GM19452 (cell line): Measurements from ENCODE around the gene SPINK2.

ENCODE experiments used
- ATAC-seq: cut with Tn5 transposase; IDR thresholded peaks from one replicate; pipeline ENCODE4 v1.9.1; 2021; ENCODE audit not compliant: unreplicated experiment

Gene SPINK2

DNA sequence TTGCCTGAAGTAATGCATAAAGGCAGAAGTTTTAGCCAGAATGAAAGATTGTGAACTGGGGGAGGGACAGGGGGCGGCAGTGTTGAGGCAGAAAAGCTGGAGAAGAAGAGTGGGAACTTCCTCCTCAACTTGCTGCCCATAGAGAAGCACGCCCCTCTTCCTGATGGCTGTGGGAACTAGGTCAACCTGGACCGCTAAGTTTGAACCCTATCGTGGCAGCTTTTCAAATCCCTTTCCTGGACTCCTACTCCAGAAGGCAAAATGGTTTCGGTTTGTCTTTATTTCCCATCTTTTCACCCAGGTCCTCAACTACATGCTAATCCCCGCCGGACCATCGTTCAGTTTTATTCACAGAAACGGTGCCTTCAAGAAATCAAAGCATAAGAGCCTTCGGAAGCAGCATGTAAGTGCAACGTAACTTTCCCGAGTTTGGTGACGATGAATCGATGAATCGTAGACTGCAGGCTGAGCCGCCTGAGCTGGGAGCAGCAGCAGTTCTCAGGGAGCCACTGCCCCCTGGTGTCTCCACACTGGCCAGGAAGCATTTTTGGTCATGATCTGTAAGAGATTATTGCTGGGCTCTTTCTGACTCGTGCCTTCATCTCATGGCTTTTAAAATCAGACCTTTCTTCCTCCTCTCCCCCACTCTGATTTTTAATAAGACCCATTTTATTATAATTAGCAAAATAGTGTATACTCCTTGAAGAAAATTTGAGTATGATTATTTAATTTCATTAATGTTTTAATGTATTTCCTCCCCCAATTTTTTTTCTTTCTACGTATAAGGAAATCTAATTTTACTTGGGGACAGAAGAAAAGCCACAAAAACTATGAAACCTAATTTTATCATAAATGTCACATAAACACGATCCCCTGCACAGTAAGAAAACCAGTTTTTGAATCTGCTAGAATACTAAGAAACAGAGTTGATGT, 21.4 kb downstream of the SPINK2 start:
- peak; percentile 91 for ATAC-seq

DNA sequence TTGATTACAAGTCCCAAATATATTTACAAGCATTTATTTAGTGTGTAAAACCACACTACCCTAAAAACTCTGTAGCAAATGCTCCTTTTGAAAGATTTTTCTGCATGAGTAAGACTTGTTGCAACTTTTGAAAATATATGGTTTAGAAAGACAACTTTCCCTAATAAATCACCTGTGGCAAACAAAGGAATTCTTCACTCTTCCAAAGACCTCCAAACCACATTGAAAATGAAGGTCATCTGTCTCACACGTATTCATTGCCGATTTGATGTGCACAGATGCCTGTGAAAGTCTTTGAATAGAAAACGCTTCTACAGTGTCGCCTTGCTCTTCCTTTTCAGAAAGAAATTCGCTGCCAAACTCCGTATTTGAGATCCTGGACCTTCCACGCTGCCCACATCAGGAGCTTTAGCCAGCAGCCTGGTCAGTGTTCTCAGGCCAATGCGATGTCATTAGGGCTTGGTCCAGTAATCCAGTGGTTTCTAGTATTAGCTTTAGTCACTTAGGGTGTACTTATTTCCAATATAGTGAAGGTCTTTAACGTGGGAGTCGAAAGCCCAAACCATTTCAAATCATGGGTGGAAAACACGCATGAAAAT, 22.2 kb downstream of the SPINK2 start:
- no peak for ATAC-seq

DNA sequence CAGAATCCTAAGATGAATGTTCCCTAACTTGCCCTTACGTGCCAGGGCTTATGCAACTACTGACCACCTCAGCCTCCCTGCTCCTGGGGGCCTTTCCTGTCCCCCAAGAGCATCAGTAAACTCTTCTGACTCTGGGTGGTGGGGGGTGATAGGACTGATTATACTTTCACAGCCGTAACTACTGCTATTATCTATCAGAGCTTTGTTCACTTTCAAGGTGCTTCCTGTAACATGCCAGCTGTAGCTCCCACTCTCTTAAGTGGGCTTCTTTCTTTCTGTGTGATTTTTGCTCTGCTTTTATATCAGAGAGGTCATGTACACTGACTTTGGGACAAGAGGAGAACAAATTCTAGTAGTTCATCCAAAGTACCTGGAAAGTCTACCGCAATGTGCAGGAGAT, 25.3 kb downstream of the SPINK2 start:
- ATAC-seq: no peak

DNA sequence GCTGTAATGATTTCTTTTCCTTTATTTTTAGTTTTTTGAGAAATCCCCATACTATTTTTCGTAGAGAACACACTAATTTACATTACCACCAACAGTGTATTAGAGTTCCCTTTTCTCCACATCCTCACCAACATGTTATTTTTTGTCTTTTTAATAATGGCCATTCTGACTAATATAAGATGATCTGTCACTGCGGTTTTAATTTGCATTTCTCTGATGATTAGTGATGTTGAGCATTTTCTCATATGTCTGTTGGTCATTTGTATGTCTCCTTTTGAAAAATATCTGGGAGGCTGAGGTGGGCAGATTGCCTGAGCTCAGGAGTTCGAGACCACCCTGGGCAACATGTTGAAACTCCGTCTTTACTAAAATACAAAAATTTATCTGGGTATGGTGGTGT, 30.2 kb downstream of the SPINK2 start:
- peak; percentile 65 for ATAC-seq

DNA sequence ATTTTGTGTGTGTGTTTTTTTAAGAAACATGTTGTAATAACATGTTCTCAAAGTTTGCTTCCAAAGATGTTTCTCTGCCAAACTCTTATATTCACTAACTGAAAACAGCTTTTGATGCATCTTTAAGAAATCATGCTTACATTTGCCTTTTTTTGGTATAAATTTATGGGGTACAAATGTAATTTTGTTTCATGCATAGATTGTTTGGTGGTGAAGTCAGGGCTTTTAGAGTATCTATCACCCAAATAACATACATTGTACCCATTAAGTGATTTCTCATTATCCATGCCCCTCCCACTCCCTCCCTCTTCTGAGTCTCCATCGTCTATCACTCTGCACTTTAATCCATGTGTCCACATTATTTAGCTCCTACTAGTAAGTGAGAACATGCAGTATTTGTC, 30.8 kb downstream of the SPINK2 start:
- ATAC-seq: peak; percentile 12

DNA sequence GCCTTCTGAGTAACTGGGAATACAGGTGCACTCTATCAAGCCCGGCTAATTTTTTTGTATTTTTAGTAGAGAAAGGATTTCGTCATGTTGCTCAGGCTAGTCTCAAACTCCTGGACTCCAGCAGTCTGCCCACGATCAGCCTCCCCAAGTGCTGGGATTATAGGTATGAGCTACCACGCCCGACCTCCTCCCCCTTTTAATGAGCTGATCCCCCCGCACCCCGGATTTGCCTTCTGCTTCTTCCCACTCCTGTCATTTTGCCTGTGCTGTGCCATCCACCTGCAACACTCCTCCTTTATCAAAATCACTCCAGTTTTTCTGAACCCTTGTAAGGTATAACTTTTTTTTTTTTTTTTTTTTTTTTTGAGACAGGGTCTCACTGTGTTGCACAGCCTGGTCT, 33.4 kb downstream of the SPINK2 start:
- no peak for ATAC-seq

DNA sequence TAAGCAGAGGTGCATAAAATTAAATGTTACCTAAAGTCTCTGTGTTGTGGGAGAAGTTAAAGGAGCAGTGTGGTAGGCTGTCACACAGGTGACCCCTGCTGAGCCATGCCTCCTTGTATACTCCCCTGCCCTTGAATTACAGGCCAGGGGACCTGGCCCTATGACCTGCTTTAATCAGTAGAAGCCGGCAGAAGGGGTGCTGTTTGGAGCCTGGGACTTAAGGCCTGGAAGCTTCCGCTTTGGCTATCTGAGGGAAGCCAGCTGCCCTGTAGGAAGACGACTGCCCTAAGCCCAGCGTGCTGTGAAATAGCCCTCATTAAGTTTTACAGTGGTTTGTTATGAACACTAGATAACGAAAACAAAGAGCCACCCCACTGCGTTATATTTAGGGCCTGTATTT, 34.1 kb downstream of the SPINK2 start:
- no peak for ATAC-seq

DNA sequence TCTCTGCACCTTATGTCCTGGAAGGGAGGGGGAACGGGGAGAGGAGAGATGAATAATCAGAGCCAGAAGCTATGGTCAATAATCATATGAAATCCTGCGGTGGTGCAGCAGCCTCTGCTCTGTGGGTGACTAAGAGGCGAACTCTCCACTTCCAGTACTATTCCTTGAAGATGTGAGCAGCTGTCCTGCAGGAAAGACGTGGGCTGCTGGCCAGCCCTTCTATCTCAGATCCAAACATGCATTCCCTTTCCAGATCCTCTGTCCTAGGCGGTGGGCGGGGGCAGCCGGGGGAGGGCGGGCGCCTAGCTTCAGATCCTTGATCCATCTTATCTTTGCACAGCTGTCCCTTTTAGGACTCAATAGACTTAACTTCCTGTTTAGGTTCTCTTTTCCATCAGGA, 34.5 kb downstream of the SPINK2 start:
- no peak for ATAC-seq

DNA sequence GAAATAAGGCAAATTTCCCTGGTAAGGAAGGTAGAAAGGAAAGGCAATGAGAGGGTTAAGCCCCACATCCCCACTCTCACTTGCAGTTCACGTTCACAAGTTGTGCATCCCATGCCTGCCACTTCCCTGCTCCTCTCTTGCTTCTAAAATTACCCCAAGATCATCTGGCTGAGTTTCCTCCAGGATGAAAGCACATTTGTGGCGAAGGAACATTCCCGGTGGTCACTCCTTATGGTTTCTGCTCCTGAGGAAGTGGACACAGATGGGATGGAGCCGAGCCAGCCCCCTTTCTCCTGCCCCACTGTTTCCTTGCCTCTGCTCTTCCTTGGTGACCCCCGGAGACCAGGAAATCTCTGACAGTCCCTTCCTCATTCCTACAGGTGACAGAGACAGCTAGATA, 37.5 kb downstream of the SPINK2 start:
- ATAC-seq: no peak

DNA sequence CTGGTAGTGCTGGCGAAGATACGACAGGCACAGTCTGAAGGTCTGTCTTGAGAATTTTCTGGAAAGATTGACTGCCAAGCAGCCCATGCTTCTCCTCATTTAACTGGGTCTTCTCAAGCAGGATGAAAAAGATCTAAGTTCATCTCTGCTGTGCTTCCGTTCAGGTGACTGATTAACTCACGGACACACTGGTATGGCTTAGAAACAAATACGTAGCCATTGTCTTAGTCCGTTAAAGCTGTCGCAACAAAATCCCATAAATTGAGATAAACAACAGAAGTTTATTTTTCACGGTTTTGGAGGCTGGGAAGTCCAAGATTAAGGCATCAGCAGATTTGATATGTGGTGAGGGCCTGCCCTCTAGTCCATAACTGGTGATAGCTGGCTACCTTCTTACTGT, 39.5 kb downstream of the SPINK2 start:
- ATAC-seq: no peak

DNA sequence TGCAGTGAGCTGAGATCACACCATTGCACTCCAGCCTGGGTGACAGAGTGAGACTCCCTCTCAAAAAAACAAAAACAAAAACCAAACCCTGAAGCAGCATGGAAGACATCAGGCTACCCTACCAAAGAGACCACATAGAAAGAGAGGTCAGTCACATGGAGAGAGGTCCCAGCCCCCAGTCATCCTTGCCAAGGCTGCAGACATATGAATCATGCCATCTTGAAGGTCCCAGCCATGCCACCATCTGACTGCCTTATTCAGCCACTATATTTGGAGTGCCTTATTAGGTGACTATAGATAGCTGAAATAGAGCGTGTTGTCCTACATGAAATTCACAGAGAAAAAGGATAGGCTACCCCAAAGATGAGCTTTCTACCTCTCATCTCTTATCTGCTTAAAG, 48.2 kb downstream of the SPINK2 start:
- no peak for ATAC-seq

DNA sequence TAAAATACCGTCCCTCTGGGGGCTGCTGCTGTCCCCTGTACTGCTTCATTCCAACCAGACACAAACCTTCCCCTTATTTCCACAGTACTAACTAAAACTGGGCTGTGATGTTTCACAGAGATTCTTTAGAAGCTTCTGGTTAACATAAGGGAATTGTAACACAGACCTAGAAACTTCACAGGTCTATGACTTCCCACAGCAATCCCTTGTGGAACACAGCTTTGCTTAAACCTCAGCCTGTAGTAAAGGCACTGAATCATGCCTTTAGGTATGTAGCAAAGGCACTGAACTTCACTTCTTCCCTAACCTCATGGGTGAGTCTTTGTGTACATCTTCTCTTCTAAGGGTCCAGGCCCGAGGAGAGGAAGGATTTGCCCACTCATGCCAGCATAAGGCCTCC, 49.4 kb downstream of the SPINK2 start:
- ATAC-seq: no peak

DNA sequence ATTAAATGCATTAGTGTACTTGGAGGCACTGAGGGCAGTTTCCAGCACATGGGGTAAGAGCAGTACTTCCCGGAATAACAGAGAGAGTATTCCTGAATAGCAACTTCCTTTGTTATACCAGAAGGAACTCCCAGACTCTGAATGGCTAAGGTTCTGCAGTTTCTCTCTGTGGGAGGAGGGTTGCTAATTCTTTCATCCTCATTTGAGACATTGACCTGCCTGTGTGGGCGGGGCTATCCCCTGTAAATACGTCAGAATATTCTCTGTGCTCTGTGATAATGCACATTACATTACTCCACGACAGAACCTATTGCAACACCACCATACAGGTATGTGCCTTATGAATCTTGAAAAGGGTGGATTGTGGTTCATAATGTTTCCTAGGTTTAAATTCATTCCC, 52.7 kb downstream of the SPINK2 start:
- no peak for ATAC-seq

DNA sequence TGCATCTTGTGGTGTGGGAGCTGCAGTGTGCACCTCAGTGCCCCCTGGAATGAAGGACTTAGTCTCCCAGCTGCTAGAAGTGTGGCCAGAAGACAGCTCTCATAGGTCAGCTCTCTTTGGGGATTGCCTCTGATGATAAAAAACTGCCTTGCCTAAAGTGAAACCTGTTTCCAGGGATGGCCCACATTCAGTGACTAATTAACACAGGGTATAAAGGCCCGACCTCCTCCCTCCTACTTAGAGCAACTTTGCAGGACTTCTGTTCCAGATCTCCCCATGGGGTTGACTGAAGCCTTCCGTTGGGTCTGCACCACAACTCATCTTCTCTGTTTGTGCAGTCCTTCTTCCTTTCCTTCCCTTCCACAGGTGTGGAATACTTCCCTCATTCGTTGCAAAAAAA, 53.2 kb downstream of the SPINK2 start:
- no peak for ATAC-seq

DNA sequence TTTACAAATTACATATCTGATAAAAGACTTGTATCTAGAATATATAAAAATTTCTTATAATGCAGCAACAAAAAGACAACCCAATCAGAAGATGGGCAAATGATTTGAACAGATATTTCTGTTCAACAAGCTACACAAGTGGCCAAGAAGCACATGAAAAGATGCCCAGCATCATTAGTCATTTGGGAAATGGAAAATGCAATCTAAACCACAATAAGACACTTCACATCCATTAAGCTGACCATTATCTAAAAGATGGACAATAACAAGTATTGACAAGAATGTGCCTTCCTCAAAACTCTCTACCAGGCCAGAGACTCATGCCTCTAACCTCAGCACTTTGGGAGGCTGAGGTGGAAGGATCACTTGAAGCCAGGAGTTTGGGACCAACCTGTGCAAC, 53.9 kb downstream of the SPINK2 start:
- no peak for ATAC-seq

DNA sequence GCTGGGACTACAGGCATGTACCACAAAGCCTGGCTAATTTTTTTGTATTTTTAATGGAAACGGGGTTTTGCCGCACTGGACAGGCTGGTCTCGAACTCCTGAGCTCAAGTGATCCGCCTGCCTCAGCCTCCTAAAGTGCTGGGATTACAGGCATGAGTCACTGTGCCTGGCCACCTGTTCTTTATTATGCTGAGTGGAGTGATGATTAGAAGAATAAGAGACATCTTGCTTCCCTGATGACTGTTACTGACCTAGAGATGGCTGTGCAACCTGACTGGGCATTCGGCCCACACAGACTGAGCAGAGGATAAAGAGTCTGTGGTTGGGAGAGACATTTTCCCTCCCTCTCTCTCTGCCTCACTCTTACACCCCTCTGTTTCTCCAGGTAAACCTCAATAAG, 56.7 kb downstream of the SPINK2 start:
- no peak for ATAC-seq

DNA sequence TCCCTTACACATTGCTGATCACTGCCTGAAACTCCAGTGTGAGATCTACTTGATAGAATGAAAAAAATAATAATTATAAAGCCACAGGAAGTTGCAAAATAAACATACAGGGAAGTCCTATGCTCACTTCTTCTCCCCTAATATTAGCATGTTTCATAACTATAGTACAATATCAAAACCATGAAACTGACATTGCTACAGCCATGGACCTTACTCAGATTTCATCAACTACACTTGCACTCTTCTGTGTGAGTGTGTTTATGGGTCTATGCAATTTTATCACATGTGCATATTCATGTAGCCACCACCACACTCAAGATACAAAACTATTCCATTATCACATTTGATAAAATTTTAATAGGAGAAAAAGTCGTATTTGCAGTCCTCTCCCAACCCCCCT, 57.3 kb downstream of the SPINK2 start:
- no peak for ATAC-seq

DNA sequence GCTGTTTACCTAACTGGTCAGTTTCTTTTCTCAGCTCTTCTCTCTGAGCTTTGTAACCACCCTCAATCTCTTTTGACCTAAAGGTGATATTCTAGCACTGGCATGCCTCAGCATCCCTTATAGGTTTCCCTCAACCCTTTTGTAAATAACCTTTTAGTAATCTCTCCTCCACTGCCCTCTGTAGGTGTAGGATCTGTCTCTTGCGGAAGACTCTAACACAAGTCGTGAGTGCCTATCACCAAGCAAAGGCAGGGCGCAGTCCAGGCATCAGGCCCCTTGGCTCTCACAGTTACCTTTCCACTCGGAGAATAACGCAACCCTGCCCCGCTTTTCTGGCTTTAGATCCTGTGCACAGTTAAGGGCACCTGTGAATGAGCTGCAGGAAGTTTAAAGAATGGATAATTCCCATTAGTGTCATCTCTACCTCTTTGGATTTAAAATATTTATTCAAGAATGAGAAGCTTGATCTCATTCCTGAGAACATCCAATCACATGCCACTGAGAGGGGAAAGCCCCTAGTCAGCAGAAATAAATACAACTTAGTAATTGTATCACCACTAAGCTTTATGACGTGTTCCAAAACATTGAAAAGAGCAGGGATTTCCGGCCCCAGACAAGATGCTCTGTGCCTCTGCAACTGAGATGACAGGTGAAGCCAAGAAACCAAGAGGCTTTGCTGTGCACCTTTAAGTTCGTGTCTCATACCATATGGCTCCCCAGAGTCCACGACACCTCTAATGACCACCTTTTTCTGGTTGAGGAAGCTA, 58.8 kb downstream of the SPINK2 start:
- no peak for ATAC-seq

DNA sequence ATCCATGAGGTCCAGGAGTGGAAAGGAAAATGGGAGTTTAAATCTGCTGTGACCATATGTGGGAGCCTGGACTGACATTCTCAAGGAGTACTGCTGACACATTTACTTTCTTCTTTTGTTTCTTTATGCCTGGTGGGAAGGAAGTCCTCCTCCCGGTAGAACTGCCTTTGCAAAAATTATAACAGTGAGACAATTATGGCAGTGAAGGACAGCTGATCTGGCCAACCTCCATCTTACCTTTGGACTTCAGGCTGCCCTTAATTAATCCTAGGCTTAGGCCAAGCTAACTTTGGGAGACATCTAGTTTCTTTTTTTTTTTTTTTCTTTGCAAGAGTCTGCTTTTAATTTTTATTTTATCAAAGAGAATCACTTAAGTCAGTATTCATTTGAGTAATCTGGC, 61.3 kb downstream of the SPINK2 start:
- no peak for ATAC-seq
